ENCODE data around the gene LRRC8B. TPM values are rescaled to one million over a fixed set of nuclear protein-coding genes. Genes with fewer than 3 reads are reported as not detected.

Gene LRRC8B
- total RNA-seq, 1 experiment from 2014 or later: 42.9 TPM

DNA sequence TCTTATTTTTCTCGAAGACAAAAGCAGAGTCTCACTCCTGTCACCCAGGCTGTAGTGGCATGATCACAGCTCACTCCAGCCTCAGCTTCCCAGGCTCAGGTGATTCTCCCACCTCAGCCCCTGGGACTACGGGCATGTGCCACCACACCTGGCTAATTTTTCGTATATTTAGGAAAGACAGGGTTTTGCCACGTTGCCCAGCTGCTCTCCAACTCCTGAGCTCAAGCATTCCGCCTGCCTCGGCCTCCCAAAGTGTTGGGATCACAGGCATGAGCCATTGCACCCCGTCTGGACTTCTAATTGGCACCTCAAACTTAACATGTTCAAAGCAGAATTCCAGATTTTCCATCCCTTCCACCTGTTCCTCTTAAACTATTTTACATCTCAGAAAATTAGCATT, 89.3 kb downstream of the LRRC8B start:
- intact Hi-C loops (cut with micrococcal nuclease; ENCODE audit: unreplicated experiment): no loop called here
- H3K27ac Mint-ChIP-seq (ENCODE audit: unreplicated experiment): no peak overlapping the region
- H3K9me3 Mint-ChIP-seq (ENCODE audit: low read depth, unreplicated experiment): no peaks in the 10 kb centered on the region
- H3K4me3 Mint-ChIP-seq (ENCODE audit: low read depth, unreplicated experiment): no peak overlapping the region
- no peaks in the 10 kb centered on the region for H3K36me3 Mint-ChIP-seq (ENCODE audit: insufficient read depth, unreplicated experiment)
- DNase-seq: no peak
- H3K4me1 Mint-ChIP-seq (ENCODE audit: low read depth, unreplicated experiment): no peaks in the 10 kb centered on the region
- BruUV-seq (replicated peaks): no TSS peak
- H3K27me3 Mint-ChIP-seq (ENCODE audit: unreplicated experiment): peaks cover 11% of the 10 kb centered on the region
- no peak for TF ChIP-seq CTCF (IDR thresholded peaks at IDR 0.05; ENCODE audit: unreplicated experiment)
- CTCF ChIA-PET: no interaction called here

GRCh38 chr1:89615676-89616598, 91.3 kb downstream of the LRRC8B start:
- CTCF ChIA-PET: no interaction called here
- Mint-ChIP-seq H3K36me3 (ENCODE audit: insufficient read depth, unreplicated experiment) (no peaks in the 10 kb centered on the region), H3K4me1 (ENCODE audit: low read depth, unreplicated experiment) (no peaks in the 10 kb centered on the region), H3K9me3 (ENCODE audit: low read depth, unreplicated experiment) (no peaks in the 10 kb centered on the region), H3K27ac (ENCODE audit: unreplicated experiment) (no peak overlapping the region), H3K27me3 (ENCODE audit: unreplicated experiment) (peaks cover 5% of the 10 kb centered on the region), H3K4me3 (ENCODE audit: low read depth, unreplicated experiment) (no peak overlapping the region)
- intact Hi-C loops (cut with micrococcal nuclease; ENCODE audit: unreplicated experiment): no loop called here
- TF ChIP-seq CTCF (IDR thresholded peaks at IDR 0.05; ENCODE audit: unreplicated experiment): no peak
- DNase-seq: peak; percentile 19
- BruUV-seq (replicated peaks): no TSS peak

DNA sequence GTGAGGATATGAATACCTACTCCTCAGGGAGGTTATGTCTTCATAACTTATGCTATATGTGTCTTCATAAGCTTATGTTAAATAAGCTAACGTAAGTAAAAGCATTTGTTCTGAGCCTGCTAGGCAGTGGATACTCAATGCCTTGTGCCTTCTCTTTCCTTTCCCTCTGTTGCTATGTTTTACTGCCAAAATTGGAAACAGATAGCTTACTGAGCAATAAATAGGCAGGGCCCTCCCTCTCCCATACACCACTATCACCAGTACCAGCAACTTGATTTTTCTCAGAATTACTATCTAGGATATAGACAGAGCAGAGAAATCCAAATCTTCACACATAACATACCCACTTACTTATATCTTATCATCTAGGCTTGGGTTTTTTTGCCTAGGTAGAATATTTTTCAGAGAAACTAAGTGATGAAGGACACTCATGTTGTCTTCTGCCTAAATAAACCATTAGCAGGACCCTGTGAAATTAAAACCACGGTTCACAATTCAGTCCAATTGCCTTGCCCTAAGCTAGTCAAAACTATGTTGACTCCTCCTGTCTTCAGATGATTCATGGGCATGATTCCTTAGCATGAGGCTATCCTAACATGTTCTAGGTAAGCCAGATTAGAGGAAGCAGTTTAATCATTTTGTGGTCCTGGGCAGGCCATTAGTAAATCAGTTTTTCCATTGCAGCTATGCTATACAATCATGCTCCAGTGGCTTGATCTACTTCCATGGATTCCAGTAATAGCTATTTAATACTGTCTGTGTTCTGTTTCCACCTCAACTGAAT, 92.4 kb downstream of the LRRC8B start:
- CTCF ChIA-PET: no interaction called here
- no TSS peak for BruUV-seq (replicated peaks)
- H3K27ac Mint-ChIP-seq (ENCODE audit: unreplicated experiment): no peak overlapping the region

GRCh38 chr1:89620664-89621063, 96.0 kb downstream of the LRRC8B start:
- TF ChIP-seq CTCF (IDR thresholded peaks at IDR 0.05; ENCODE audit: unreplicated experiment): no peak
- CTCF ChIA-PET: interaction anchor here (0.6 kb wide), 1 partner anchor 13 kb away, joined by 3 read pairs; no protein-coding TSS in a partner anchor
- Mint-ChIP-seq H3K9me3 (ENCODE audit: low read depth, unreplicated experiment) (no peaks in the 10 kb centered on the region), H3K27ac (ENCODE audit: unreplicated experiment) (no peak overlapping the region), H3K4me1 (ENCODE audit: low read depth, unreplicated experiment) (no peaks in the 10 kb centered on the region), H3K36me3 (ENCODE audit: insufficient read depth, unreplicated experiment) (no peaks in the 10 kb centered on the region), H3K27me3 (ENCODE audit: unreplicated experiment) (no peaks in the 10 kb centered on the region), H3K4me3 (ENCODE audit: low read depth, unreplicated experiment) (no peak overlapping the region)
- intact Hi-C loops (cut with micrococcal nuclease; ENCODE audit: unreplicated experiment): no loop called here
- BruUV-seq (replicated peaks): no TSS peak
- no peak for DNase-seq

More for the DNA sequence above, 92.4 kb downstream of the LRRC8B start:
- TF ChIP-seq CTCF (IDR thresholded peaks at IDR 0.05; ENCODE audit: unreplicated experiment): no peak
- intact Hi-C loops (cut with micrococcal nuclease; ENCODE audit: unreplicated experiment): no loop called here
- Mint-ChIP-seq H3K27me3 (ENCODE audit: unreplicated experiment) (no peaks in the 10 kb centered on the region), H3K9me3 (ENCODE audit: low read depth, unreplicated experiment) (no peaks in the 10 kb centered on the region), H3K4me3 (ENCODE audit: low read depth, unreplicated experiment) (no peak overlapping the region), H3K4me1 (ENCODE audit: low read depth, unreplicated experiment) (no peaks in the 10 kb centered on the region), H3K36me3 (ENCODE audit: insufficient read depth, unreplicated experiment) (no peaks in the 10 kb centered on the region)
- DNase-seq: no peak
